ENCODE results near the gene TSPYL4. TPM values are rescaled to one million over a fixed set of nuclear protein-coding genes. Genes with fewer than 3 reads are reported as not detected.

The TSPYL4 gene
- total and polyA plus RNA-seq, 2 of the 8 experiments (the other 6 are each of a cell fraction or from before 2014, with no cell fraction given) = 20.5 to 22.6 TPM

DNA sequence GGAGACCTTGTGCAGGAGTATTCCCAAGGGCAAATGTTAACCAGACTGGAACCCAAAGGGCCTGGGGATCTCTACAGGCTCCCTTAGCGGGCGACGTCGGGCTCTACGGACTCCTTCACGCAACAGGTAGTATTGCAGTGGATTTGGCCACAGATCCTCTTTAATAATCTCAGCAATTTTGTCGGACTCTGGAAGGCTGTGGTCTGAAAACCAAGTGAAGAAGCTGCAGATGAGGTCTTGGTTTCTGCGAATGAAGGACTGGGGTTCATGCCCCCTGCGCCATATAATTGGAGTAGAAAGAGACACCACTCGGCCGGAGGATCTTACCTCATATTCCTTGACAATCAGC is 24.6 kb upstream of the TSPYL4 start:
- ChIA-PET POLR2A (ENCODE audit: partially characterized antibody) (interaction anchor here (0.7 to 4.5 kb wide), 10 partner anchors 8 to 598 kb away, joined by 3 to 37 read pairs (median 5); partner anchors contain the start of genes DSE, RSPH4A and TSPYL4), CTCF (ENCODE audit: partially characterized antibody) (interaction anchor here (0.6 to 5.3 kb wide), 8 partner anchors 8 to 344 kb away, joined by 3 to 32 read pairs (median 4); no protein-coding TSS in a partner anchor)
- peak overlapping the region; percentile 82 to 98 for H3K4me2 ChIP-seq (ENCODE audit: insufficient read depth in 1 of 2, low read depth in 2 of 2, low read length in 2 of 2)
- H3K23ac ChIP-seq (ENCODE audit: insufficient read length) = no peak overlapping the region
- H3K27ac ChIP-seq (ENCODE audit: low read depth, low read length) = no peak overlapping the region
- H3K56ac ChIP-seq (replicated peaks; ENCODE audit: insufficient read length, low read depth, low read length) = no peak overlapping the region
- peaks cover 3 to 14% (median 10%) of the 10 kb centered on the region in 4 experiments; a peak in 5 of 7 replicates for H3K4me1 ChIP-seq (replicated peaks in 1 of 4; ENCODE audit: control insufficient read depth in 3 of 4, insufficient read depth in 4 of 4, low read length in 3 of 4)
- H3K4ac ChIP-seq (replicated peaks; ENCODE audit: insufficient read length, low read depth, low read length) = no peak overlapping the region
- no peak overlapping the region for H3K18ac ChIP-seq (ENCODE audit: extremely low read depth, low read length)
- peak overlapping the region; percentile 89 to 100 (median 92); a peak in 7 of 8 replicates for H3K4me3 ChIP-seq (ENCODE audit: extremely low read depth in 1 of 4, insufficient read depth in 2 of 4, low read depth in 3 of 4, low read length in 4 of 4)
- no peak overlapping the region for H2BK120ac ChIP-seq (replicated peaks; ENCODE audit: low read depth, low read length)
- peaks cover 10 to 47% of the 10 kb centered on the region in 2 experiments for H3K79me2 ChIP-seq (ENCODE audit: control insufficient read depth in 1 of 2, insufficient read depth in 2 of 2, low read length in 2 of 2)
- H2AK5ac ChIP-seq (ENCODE audit: low read depth, low read length) = no peak overlapping the region
- no peak overlapping the region for H2BK12ac ChIP-seq (ENCODE audit: low read depth, low read length)
- H2BK5ac ChIP-seq (ENCODE audit: low read depth, low read length) = 0 out of 2 replicates have a peak overlapping the region, but pooled peaks have one; percentile 90
- peaks cover 6% of the 10 kb centered on the region for H3K23me2 ChIP-seq (ENCODE audit: low read depth, low read length)
- no peak for FAIRE-seq
- no peak for DNase-seq (ENCODE audit: low read depth in 1 of 2, low spot score in 2 of 2)
- no peak overlapping the region for H2BK15ac ChIP-seq (ENCODE audit: low read length)
- H4K5ac ChIP-seq (ENCODE audit: insufficient read length, low read depth, low read length) = no peak overlapping the region
- no peaks in the 10 kb centered on the region for H3K27me3 ChIP-seq (replicated peaks in 1 of 4; ENCODE audit: control insufficient read depth in 3 of 4, extremely low read depth in 1 of 4, insufficient read depth in 3 of 4, low read length in 3 of 4)
- H3K79me1 ChIP-seq (ENCODE audit: low read depth, low read length) = peaks cover 6% of the 10 kb centered on the region
- H3K9ac ChIP-seq (replicated peaks in 1 of 4; ENCODE audit: extremely low read depth in 1 of 4, low read depth in 3 of 4, low read length in 3 of 4) = peak overlapping the region in 2 of 4 experiments; percentile 97 to 100; a peak in 4 of 7 replicates
- 95% methylated on average over 11 of the region's 11 CpGs; no CpG with 5 or more reads in 1 of the 2 experiments for WGBS, 2 experiments (ENCODE audit: extremely low coverage in 1 of 2, insufficient coverage in 1 of 2, insufficient read length in 1 of 2, insufficient replicate concordance in 2 of 2, low coverage in 1 of 2, low lambda C conversion rate in 2 of 2, missing lambda C conversion rate in 1 of 2)
- no peak overlapping the region for H3K14ac ChIP-seq (ENCODE audit: insufficient read length)
- no peak overlapping the region for H4K91ac ChIP-seq (replicated peaks; ENCODE audit: insufficient read length, low read length)
- H4K20me1 ChIP-seq (replicated peaks in 1 of 2; ENCODE audit: control insufficient read depth in 1 of 2, insufficient read depth in 2 of 2, low read length in 2 of 2) = peaks cover 10 to 15% of the 10 kb centered on the region in 2 experiments
- H4K8ac ChIP-seq (ENCODE audit: extremely low read depth, insufficient read depth, low read length) = no peak overlapping the region
- peaks cover 2 to 12% (median 4%) of the 10 kb centered on the region in 4 experiments; a peak in 3 of 8 replicates for H3K36me3 ChIP-seq (ENCODE audit: control insufficient read depth in 2 of 4, insufficient read depth in 4 of 4, low read length in 3 of 4)
- H2BK20ac ChIP-seq (ENCODE audit: low read length) = no peak overlapping the region
- H3K9me3 ChIP-seq (ENCODE audit: insufficient read depth in 2 of 2, low read depth in 1 of 2, low read length in 1 of 2) = no peaks in the 10 kb centered on the region
- no peak overlapping the region for H2AFZ ChIP-seq (ENCODE audit: low read length)
- TF ChIP-seq BACH1 (IDR thresholded peaks at IDR 0.05; ENCODE audit: low read length) = no peak
